ENCODE results near the gene KLK13. TPM values are rescaled to one million over a fixed set of nuclear protein-coding genes. Genes with fewer than 3 reads are reported as not detected.

Gene KLK13
- total and polyA plus RNA-seq, 4 donors = 0.36 TPM; not detected in 3

DNA sequence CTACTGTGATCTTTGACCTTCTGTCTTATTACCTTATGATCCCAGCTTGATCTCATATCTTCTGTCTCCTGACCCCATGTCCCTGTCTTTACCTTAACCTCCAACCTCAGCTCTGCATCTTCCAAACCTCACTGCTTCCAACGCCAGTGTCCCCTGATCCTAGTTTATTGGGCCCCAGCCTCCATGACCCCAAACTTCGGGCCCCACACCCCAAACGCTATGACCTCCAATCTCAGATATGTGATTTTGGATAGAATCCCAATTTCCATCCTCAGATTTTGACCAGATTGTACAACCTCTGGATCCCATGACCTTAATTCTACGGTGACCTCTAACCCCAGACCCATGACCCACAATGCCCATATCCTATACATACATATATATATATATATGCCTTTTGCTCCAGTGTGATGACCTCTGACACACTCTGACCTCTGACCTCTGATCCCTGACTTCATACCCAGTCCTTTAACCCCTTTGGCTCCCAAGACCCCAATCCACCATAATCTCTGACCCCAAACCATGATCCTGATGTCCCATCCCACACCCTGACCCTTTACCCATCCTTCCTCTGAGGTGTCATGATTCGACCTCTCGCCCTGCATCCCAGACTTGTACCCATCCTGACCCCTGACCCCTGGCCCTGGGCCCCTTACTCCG lies 33.5 kb downstream of the KLK13 start:
- Histone ChIP-seq H3K4me3 (ENCODE audit: low read length in 2 of 2) (no peak overlapping the region), H3K27me3 (ENCODE audit: control insufficient read depth in 1 of 2, insufficient read depth in 2 of 2, low read length in 1 of 2) (peaks cover 0 to 3% of the 10 kb centered on the region in 2 donors), H3K9me3 (ENCODE audit: control insufficient read depth, low read length) (no peaks in the 10 kb centered on the region), H3K27ac (ENCODE audit: low read depth in 1 of 2, low read length in 2 of 2) (no peak overlapping the region), H3K36me3 (ENCODE audit: control insufficient read depth in 1 of 2, insufficient read depth in 2 of 2, low read length in 1 of 2) (no peaks in the 10 kb centered on the region), H3K4me1 (ENCODE audit: control insufficient read depth in 1 of 2, insufficient read depth in 2 of 2, low read length in 2 of 2) (no peaks in the 10 kb centered on the region)
- intact Hi-C loops (cut with DNase I) = no loop called here
- DNase-seq (no peak), ATAC-seq (ENCODE audit: low FRiP score) (no peak)
- 84 to 85% methylated on average over 7 of the region's 7 CpGs for WGBS, 2 donors

DNA sequence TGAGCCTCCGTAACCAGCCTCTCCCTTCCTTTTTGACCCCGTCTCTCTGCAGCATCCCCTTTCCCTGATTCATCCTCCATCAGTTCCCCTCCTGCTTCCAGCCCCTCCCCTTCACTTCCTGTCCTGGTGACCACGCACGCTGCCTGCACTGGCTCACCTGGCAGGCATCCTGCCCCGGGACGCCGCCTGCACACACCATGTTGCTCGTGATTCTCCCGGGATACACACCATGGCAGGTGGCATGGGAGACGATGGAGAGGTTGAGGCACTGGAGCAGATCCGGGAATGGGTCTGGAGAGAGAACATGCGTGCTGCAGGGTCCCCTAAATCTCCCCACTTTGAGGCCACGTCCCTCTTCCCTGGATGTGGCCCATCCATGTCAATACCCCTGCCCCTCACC lies 34.3 kb downstream of the KLK13 start:
- Histone ChIP-seq H3K27ac (ENCODE audit: low read depth in 1 of 2, low read length in 2 of 2) (no peak overlapping the region), H3K36me3 (ENCODE audit: control insufficient read depth in 1 of 2, insufficient read depth in 2 of 2, low read length in 1 of 2) (no peaks in the 10 kb centered on the region), H3K4me1 (ENCODE audit: control insufficient read depth in 1 of 2, insufficient read depth in 2 of 2, low read length in 2 of 2) (no peaks in the 10 kb centered on the region), H3K4me3 (ENCODE audit: low read length in 2 of 2) (no peak overlapping the region), H3K27me3 (ENCODE audit: control insufficient read depth in 1 of 2, insufficient read depth in 2 of 2, low read length in 1 of 2) (peaks cover 0 to 3% of the 10 kb centered on the region in 2 donors), H3K9me3 (ENCODE audit: control insufficient read depth, low read length) (no peaks in the 10 kb centered on the region)
- WGBS, 2 donors = 80 to 82% methylated on average over 13 of the region's 13 CpGs
- DNase-seq (peak in 1 of 2 donors; percentile 40), ATAC-seq (ENCODE audit: low FRiP score) (no peak)
- intact Hi-C loops (cut with DNase I) = no loop called here

DNA sequence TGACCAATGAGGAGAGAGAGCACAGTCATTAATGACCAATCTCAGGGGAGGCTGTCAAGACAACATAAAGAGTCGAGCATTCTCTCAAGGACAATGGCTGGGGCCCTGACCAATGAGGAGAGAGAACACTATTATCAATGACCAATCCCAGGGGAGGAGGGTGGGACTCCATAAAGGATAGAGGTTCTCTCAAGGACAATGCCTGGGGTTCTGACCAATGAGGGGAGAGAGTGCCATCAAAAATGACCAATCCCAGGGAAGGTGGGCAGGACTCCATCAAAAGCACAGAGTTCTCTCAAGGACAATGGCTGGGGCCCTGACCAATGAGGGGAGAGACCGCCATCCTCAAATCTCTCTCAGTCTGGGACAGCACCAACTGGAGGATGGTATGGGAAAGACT lies 35.2 kb downstream of the KLK13 start:
- intact Hi-C loops (cut with DNase I) = no loop called here
- peak in 1 of 2 donors; percentile 9 for DNase-seq
- Histone ChIP-seq H3K4me1 (ENCODE audit: control insufficient read depth in 1 of 2, insufficient read depth in 2 of 2, low read length in 2 of 2) (no peaks in the 10 kb centered on the region), H3K27me3 (ENCODE audit: control insufficient read depth in 1 of 2, insufficient read depth in 2 of 2, low read length in 1 of 2) (peaks cover 0 to 3% of the 10 kb centered on the region in 2 donors), H3K27ac (ENCODE audit: low read depth in 1 of 2, low read length in 2 of 2) (no peak overlapping the region), H3K36me3 (ENCODE audit: control insufficient read depth in 1 of 2, insufficient read depth in 2 of 2, low read length in 1 of 2) (no peaks in the 10 kb centered on the region), H3K4me3 (ENCODE audit: low read length in 2 of 2) (no peak overlapping the region), H3K9me3 (ENCODE audit: control insufficient read depth, low read length) (no peaks in the 10 kb centered on the region)
- 67 to 78% methylated on average over 2 of the region's 2 CpGs for WGBS, 2 donors
- no peak for ATAC-seq (ENCODE audit: low FRiP score)

DNA sequence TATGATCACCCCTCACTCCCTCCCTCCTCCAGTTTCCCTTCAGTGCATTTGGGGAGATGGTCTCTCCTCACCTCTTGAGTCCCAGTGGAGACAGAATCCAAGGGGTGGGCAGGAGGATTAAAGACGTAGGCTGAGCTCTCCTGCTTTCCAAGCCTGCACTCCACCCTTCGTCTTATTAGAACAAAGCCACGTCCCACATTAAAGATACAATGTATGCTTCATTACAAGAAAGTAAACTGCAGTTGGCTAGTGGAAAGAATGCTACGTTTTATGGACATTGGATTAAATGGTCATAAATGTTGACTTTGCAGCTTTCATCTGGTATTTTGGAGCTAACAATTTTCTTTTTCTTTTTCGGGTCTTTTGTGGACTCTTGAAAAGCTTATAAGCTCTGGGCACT lies 37.0 kb downstream of the KLK13 start:
- 53 to 56% methylated on average over 5 of the region's 5 CpGs for WGBS, 2 donors
- intact Hi-C loops (cut with DNase I) = no loop called here
- no peak overlapping the region for H3K4me3 ChIP-seq (ENCODE audit: low read length in 2 of 2)
- no peaks in the 10 kb centered on the region for H3K36me3 ChIP-seq (ENCODE audit: control insufficient read depth in 1 of 2, insufficient read depth in 2 of 2, low read length in 1 of 2)
- no peak overlapping the region for H3K27ac ChIP-seq (ENCODE audit: low read depth in 1 of 2, low read length in 2 of 2)
- H3K9me3 ChIP-seq (ENCODE audit: control insufficient read depth, low read length) = no peaks in the 10 kb centered on the region
- no peaks in the 10 kb centered on the region for H3K4me1 ChIP-seq (ENCODE audit: control insufficient read depth in 1 of 2, insufficient read depth in 2 of 2, low read length in 2 of 2)
- ATAC-seq (ENCODE audit: low FRiP score) = no peak
- H3K27me3 ChIP-seq (ENCODE audit: control insufficient read depth in 1 of 2, insufficient read depth in 2 of 2, low read length in 1 of 2) = peaks cover 0 to 3% of the 10 kb centered on the region in 2 donors
- DNase-seq = no peak

DNA sequence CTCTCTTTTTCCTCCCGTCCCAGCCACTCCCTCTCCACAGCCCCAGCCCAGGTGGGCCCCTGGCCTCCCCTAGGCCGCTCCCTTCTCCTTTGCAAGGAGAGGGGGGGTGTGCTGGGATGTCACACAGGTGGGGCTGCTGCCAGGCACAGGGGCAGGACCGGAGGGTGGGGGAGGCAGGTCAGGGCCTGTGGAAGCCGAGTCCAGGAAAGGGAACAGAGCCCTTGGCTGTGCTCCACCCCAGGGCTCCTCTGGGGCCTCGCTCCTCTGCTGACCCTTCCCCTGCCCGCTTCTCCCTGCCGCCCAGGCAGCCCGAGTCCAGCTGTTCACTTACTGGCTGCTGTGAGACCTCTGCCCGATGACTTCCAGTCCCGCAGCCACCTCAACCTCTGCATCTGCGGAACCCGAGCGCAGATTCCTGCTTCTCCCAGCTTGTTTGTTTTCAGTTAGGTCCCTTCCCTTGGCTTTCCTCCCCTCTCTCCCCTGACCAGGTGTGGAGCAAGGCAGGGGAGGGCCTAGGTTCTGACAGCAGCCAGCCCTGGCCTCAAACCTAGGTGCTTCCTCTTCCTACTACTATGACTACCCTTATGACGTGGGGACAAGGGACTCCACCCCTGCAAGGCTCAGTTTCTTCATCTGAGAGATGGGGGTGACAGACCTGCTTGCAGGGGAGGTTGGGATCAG lies 37.6 kb downstream of the KLK13 start:
- no peak for ATAC-seq (ENCODE audit: low FRiP score)

DNA sequence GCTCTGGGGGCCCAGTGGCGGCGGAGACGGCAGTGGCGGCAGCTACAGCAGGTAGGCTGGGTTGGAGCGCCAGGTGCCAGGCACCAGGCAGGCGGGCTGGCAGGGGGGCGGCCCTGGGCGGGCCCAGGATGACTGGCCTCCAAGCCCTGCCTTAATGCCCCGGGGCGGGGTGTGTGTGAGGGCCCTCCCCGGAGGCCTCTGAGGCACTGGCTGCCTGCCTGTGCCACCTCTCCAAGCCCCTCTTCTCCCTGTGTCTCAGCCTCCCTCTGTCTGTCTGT lies 38.4 kb downstream of the KLK13 start, which contains the start of gene KLK11:
Gene KLK11, minus strand, starts transcription at position 63 of the 278 bp plus-strand sequence. CDS start 985 bp downstream, outside the sequence.
- intact Hi-C loops (cut with DNase I) = no loop called here
- ATAC-seq (ENCODE audit: low FRiP score) (peak; percentile 40), DNase-seq (no peak)
- H3K4me1 ChIP-seq (ENCODE audit: control insufficient read depth in 1 of 2, insufficient read depth in 2 of 2, low read length in 2 of 2) = no peaks in the 10 kb centered on the region
- WGBS, 2 donors = 77 to 80% methylated on average over 6 to 11 of the region's 11 CpGs
- H3K36me3 ChIP-seq (ENCODE audit: control insufficient read depth in 1 of 2, insufficient read depth in 2 of 2, low read length in 1 of 2) = no peaks in the 10 kb centered on the region
- H3K27ac ChIP-seq (ENCODE audit: low read depth in 1 of 2, low read length in 2 of 2) = no peak within 1 kb of the TSS
- H3K4me3 ChIP-seq (ENCODE audit: low read length in 2 of 2) = no peak within 1 kb of the TSS
- H3K9me3 ChIP-seq (ENCODE audit: control insufficient read depth, low read length) = no peaks in the 10 kb centered on the region
- H3K27me3 ChIP-seq (ENCODE audit: control insufficient read depth in 1 of 2, insufficient read depth in 2 of 2, low read length in 1 of 2) = peaks cover 0 to 3% of the 10 kb centered on the region in 2 donors

More for the DNA sequence above, 37.6 kb downstream of the KLK13 start:
- no peak overlapping the region for H3K4me3 ChIP-seq (ENCODE audit: low read length in 2 of 2)
- no peak overlapping the region for H3K27ac ChIP-seq (ENCODE audit: low read depth in 1 of 2, low read length in 2 of 2)
- DNase-seq = peak in 1 of 2 donors; percentile 54
- peaks cover 0 to 3% of the 10 kb centered on the region in 2 donors for H3K27me3 ChIP-seq (ENCODE audit: control insufficient read depth in 1 of 2, insufficient read depth in 2 of 2, low read length in 1 of 2)
- no peaks in the 10 kb centered on the region for H3K9me3 ChIP-seq (ENCODE audit: control insufficient read depth, low read length)
- H3K36me3 ChIP-seq (ENCODE audit: control insufficient read depth in 1 of 2, insufficient read depth in 2 of 2, low read length in 1 of 2) = no peaks in the 10 kb centered on the region
- H3K4me1 ChIP-seq (ENCODE audit: control insufficient read depth in 1 of 2, insufficient read depth in 2 of 2, low read length in 2 of 2) = no peaks in the 10 kb centered on the region
- WGBS, 2 donors = 36 to 46% methylated on average over 11 to 14 of the region's 14 CpGs
- intact Hi-C loops (cut with DNase I) = no loop called here

DNA sequence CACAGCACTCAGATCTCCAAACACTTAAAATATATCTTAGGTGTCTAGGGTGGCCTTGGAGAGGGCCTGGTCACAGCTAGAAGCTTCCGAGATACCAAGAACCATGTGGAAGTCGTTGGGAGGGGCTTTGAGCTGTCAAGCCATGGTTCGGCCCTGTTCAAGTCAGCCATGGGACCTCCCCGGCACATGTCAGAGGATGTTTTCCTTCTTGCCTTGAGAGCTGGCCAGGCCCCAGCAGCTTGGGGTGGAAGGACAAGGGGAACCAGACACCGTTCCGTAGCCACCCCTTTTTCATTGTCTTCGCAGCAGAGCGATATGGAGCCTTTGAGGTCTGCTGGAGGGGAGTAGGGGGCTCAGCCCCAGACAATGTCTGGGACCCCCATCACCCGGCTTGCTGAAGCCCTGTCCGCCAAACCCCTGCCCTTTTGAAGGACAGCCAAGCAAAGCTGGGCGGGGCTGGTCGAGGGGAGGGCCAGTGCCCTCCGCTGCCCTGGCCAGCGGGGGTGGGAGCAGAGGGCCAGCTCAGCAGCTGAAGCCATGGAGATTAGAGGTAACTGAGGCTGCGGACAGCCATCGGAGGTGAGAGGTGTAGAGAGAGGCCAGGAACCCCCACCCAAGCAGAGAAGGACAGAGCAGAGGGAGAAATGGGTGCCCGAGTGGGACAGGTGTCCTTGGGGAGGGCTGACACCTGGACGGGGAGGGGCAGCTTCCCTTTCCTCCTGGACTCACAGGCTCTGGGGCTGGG lies 38.9 kb downstream of the KLK13 start:
- Histone ChIP-seq H3K27me3 (ENCODE audit: control insufficient read depth in 1 of 2, insufficient read depth in 2 of 2, low read length in 1 of 2) (peaks cover 0 to 3% of the 10 kb centered on the region in 2 donors), H3K36me3 (ENCODE audit: control insufficient read depth in 1 of 2, insufficient read depth in 2 of 2, low read length in 1 of 2) (no peaks in the 10 kb centered on the region), H3K9me3 (ENCODE audit: control insufficient read depth, low read length) (no peaks in the 10 kb centered on the region), H3K27ac (ENCODE audit: low read depth in 1 of 2, low read length in 2 of 2) (no peak overlapping the region), H3K4me1 (ENCODE audit: control insufficient read depth in 1 of 2, insufficient read depth in 2 of 2, low read length in 2 of 2) (no peaks in the 10 kb centered on the region), H3K4me3 (ENCODE audit: low read length in 2 of 2) (no peak overlapping the region)
- peak in 1 of 2 donors; percentile 67 for DNase-seq
- ATAC-seq (ENCODE audit: low FRiP score) = no peak
- WGBS, 2 donors = 53 to 58% methylated on average over 18 of the region's 18 CpGs
- intact Hi-C loops (cut with DNase I) = no loop called here

DNA sequence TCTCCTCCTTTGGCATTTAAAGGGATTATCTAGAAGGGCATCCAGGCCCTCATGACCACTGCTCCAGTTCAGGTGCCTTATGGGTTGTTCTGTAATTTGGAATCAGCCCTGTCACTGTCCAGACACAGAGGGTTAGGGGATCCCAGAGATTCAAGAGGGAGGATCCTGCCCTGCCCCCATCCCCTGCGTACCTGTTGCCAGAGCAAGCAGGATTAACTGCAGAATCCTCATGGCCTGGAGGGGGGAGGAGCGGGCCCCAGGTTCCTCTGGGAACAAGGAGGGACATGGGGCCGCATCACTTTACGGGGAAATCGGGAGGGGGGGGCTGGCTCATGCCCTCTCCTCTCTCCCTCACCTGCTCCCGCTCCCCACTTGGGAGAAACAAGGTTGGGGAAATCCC lies 39.5 kb downstream of the KLK13 start:
- WGBS, 2 donors = 60 to 64% methylated on average over 6 of the region's 6 CpGs
- Histone ChIP-seq H3K4me3 (ENCODE audit: low read length in 2 of 2) (no peak overlapping the region), H3K9me3 (ENCODE audit: control insufficient read depth, low read length) (no peaks in the 10 kb centered on the region), H3K4me1 (ENCODE audit: control insufficient read depth in 1 of 2, insufficient read depth in 2 of 2, low read length in 2 of 2) (no peaks in the 10 kb centered on the region), H3K27me3 (ENCODE audit: control insufficient read depth in 1 of 2, insufficient read depth in 2 of 2, low read length in 1 of 2) (peaks cover 0 to 3% of the 10 kb centered on the region in 2 donors), H3K27ac (ENCODE audit: low read depth in 1 of 2, low read length in 2 of 2) (no peak overlapping the region), H3K36me3 (ENCODE audit: control insufficient read depth in 1 of 2, insufficient read depth in 2 of 2, low read length in 1 of 2) (no peaks in the 10 kb centered on the region)
- ATAC-seq (ENCODE audit: low FRiP score) = no peak
- peak in 1 of 2 donors; percentile 32 for DNase-seq
- intact Hi-C loops (cut with DNase I) = no loop called here

Measured in aorta (tissue), 5 donors.